ENCODE measurements around the gene DNER.
A peak's percentile ranks its signal among the peaks of the same experiment; 100 is the strongest.
"Not testable (repeated sequence)": the region's sequence is repeated elsewhere in the genome, so short reads cannot be mapped to it uniquely, and the experiment has no call there.

DNER gene

DNA sequence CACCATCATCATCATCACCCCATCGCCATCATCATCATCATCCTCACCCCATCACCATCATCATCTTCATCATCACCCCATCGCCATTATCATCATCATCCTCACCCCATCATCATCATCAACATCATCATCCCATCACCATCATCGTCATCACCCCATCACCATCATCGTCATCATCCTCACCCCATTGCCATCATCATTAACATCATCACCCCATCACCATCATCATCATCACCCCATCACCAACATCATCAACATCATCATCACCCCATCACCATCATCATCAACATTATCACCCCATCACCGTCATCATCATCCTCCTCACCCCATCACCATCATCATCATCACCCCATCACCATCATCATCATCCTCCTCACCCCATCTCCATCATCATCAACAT lies 151.0 kb downstream of the DNER start:
- DNase-seq (ENCODE audit: low read depth): no peak

DNA sequence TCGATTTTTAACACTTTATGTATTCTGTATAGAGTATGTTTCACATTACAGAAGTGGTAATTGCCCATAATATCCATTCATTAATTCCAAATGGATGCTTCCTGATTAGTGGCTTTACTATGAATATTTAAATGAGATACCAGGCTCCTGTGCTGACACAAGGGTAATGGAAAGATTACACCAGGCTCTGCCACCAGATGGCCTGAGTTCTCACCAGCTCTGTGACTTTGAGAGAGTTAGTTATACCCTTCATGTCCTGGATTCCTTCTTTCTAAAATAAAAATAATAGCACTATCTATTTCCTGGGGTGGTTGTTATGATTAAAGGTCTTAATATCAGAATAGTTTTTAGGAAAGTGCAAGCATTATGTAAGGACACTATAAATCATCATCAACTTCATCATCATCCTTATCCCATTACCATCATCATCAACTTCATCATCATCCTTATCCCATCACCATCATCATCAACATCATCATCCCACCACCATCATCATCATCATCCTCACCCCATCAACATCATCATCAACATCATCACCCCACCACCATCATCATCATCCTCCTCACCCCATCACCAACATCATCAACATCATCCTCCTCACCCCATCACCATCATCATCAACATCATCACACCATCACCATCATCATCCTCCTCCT lies 151.8 kb downstream of the DNER start:
- DNase-seq (ENCODE audit: low read depth): peak; percentile 20

DNA sequence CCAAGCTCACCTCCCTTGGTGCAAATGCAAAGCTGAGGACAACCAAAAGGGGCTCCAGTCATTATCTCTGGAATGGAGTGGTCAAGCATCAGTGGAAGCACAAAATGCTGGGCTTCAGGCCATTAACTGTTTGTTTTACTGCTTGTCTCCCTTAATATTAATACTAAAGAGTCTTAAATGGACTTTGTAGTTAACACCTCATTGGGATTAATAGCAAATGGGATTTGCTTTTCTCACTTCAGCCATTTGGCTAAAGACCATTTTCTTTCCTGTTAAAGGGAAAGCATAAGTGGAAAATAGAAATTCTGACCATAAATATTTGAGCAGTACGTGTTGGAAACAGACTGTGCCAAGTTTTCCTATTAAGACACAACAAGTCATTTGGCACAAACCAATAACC lies 154.4 kb downstream of the DNER start:
- no peak for DNase-seq (ENCODE audit: low read depth)

DNA sequence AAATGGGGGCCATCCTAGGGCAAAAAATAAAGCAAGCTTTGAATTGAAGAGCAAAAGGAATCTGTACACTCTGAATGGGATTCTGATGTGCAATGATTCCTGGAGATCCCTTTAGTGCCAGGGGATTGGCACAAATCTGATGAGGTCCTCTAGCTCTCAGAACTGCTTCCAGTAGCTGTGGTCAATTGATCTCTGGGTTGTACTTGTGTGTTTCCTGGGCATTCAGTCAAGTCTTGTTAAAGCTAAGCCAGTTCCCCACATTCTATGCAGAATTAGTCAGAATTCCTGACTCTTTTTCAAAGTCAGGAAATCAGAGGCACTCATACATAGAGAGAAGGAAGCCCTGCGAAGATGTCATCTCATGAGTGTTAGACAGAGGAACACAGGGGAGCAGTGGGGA lies 161.3 kb downstream of the DNER start:
- peak; percentile 39 for DNase-seq (ENCODE audit: low read depth)

DNA sequence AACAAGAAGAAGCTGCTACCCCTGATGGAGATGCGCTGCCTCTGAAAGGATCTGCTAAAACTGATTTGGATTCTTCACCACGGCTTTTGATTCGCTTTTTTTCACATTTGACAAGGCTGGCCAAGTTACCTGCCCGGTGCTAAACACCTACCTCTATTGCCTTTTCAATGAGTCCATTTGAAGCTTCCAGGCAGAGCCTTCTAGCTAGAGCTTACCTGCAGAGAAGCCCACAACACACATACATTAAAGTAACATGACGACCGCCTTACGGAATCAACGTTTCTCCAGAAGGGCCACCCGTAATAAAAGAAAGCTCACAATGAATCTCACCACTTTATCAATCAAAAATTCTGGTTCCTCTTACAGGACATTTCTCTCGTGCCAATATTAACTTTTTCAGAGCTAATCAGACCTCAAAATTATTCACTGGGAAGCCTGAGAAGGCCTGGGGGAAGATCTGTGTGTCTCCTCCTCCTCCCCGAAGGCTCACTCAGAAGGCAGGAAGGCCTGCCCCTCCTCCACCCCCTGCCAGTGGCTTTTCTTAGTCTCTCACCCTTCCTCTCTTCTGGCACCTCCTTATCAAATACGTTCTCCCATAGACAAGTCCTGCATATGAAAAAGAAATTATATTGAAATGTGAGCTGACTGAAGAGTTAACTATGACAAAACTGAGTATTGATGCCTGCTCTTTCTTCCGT lies 171.0 kb downstream of the DNER start:
- no peak for DNase-seq (ENCODE audit: low read depth)

DNA sequence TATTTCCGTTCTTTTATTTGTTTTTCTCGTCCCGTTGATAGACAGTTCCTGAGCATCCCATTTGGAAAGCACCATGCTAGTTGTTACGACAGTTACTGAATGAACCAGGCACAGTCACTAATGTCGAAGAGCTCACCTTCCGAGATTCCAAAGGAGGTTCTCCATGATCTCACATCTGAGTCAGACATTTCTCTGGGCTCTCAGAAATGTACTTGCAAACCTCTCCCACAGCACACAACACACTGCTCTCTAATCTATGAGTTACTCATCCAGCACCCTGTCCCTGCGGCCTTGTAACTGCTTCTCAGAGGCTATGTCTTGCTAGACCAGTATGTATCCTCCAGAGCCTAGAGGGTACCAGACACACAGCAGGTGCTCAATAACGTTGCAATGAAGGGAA lies 174.7 kb downstream of the DNER start:
- DNase-seq (ENCODE audit: low read depth): peak; percentile 88

DNA sequence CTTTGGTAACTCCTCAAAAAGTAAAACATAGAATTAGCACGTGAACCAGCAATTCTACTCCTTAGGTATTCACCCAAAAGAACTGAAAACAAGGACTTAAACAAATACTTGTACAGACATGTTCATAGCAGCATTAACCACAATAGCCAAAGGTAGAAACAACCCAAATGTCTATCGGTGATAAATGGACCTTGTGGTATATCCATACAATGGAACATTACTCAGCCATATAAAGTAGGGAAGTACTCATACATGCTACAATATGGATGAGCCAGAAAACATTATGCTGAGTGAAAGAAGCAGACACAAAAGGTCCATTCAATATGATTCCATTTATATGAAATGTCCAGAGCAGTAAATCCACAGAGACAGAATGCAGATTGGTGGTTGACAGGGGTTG lies 182.8 kb downstream of the DNER start:
- no peak for DNase-seq (ENCODE audit: low read depth)

DNA sequence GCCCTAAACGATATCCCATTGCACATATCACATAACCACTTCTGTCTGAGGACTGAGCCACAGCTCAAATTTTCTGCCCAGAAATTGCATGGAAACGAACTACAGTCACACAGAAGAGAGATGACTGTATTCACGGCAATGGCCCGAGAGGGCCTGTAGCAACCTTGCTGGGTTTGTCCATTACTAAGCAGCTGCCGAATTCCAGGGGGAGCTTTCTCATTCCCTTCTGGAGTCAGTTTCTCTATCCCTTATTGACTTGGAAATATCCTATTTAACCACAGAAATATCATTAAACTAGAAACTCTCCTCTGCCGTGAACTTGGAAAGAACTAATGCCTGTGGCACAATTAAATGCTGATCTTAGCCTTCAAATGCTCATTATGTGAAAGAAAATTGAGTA lies 183.9 kb downstream of the DNER start:
- DNase-seq (ENCODE audit: low read depth): no peak

DNA sequence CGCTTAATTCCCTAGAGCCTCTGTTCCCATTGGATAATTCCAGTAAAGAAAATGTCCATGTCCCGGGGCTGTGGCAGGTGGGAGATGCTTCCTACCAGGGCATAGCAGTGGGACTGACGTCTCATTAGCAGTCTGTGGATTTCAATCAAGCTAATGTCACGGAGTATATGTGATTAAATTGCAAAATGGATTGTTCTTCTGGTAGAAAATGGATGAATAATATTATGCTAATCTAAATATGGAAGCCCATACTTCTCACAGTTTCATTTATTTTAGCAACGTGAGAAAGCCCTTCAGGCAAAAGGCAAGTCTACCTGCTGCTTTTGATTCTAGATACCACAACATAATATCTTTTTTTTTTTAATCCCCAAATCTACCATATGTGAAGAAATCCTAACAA lies 185.5 kb downstream of the DNER start:
- DNase-seq (ENCODE audit: low read depth): no peak

DNA sequence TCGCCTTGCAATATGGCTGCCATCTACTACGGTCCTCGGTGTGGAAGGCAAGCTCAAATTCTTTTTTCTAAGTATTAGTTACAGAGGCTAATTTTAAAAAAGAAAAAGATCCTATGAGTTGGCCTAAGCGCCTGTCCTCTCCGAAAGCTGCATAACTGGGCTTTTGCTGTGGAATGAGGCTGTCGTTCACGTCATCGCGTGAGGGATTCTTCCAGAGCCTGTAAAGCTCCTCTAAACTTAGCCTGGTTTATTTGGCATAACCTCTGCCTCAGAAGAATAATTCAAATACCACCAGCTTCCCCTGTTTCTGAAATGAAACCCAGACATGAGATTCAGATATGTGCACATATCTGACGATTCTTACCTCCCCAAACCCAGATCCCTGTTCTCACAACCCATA lies 187.4 kb downstream of the DNER start:
- no peak for DNase-seq (ENCODE audit: low read depth)

DNA sequence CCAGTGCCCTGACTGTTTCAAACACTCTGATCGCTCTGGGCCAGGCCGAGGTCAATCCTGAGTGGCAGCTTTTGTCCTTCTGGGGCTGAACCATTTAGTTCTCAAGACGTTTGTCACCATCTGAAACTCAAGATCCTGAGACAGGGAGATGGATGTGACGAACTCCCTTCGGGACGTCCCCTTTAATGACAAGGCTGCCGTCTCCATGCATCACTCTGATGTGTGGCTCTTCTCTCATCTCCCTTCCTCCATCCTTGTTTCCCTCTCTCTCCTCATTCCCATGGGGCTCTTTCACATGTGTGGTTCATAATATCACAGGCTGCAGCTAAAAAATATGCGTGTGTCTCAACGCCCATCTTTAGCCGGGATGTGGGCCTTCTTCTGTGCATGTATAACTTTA lies 189.6 kb downstream of the DNER start:
- DNase-seq (ENCODE audit: low read depth): no peak

DNA sequence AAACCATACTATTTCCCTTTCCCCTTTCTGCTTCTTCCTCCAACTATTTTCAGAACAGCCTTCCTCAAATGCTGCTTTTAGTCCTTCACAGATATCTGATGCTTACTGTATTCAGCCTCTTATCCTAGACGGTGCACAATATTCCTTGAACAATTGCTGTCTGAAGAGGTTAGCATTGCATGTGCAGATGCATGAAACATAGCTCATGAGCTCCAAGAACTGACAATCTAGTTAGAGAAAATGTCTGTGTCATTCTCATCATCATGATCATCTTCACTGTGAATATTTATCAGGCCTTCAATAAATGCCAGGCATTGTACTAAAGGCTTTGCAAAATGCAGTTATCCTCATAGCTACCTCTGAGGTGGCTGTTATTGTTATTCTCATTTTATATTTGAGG lies 190.7 kb downstream of the DNER start:
- DNase-seq (ENCODE audit: low read depth): no peak

DNA sequence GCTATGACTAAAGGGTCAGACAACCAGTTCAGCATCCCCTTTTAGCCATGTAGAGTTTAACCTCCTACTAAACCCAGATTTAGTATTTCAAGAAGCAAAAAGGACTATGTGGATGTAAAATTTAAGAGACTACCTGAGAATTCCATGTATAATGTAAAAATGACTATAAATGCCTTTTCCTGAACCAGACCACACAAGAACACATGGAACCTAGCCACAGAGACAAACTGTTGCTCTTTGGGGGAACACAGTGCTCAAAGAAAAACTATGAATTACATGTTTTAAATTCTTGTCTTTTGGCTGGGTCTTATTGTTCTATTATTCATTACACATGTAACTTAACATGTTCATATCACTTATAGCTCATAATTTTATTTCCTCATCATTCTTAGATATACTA lies 192.8 kb downstream of the DNER start:
- DNase-seq (ENCODE audit: low read depth): no peak

DNA sequence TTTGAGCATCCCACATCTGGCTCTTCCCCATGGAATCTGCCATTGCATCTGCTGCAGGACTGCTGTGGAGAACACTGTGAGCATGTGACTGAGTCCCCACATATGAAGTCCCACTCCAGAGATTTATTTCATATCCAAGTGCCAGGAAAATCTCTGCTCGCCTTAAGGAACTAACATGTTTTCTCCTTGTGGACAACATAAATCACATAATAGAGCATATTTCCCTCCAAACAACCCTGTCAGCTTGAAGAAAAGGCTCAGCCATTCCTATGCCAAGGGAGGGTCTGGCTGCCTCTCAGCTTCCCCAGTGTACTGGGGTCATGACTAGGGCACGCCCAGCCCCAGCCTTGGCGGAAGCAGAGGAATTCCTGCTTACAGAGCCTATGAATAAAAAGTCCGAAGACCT lies 193.7 kb downstream of the DNER start:
- no peak for DNase-seq (ENCODE audit: low read depth)

DNA sequence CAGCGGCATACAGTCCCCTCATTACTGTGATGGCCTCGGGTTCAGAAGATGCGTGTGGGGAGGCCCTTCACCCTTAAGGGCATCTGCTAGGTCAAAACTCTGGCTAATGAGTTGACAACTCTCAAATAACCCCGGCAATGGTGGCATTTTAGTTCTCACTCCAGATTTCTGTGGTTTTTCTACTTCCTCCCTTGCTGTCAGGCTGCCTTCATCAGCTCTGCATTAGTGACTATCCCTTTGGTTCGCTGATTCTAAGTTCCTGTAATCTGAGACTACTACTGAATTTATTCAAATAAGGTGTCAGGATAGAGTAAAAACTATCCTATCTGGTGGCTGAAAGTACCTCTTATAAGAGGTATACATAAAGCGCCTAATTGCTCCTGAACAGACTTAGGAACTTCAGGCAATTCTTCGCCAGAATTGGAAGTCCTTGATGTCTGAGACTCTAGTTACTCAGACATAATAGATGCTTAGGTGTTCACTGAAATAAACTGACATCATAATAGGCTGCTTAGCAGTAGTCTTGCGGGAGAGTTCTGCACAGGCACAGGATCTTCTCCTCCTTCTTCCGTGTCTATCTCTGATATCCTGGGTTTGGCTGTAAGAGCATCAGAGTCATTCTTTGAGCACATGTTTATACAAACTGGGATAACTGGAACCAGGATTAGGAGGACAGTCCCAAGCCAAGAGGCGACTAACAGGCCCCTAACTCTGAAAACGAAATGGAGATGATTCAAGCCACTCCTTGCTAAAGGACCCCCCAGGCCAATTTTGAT lies 194.5 kb downstream of the DNER start:
- DNase-seq (ENCODE audit: low read depth): peak; percentile 7

DNA sequence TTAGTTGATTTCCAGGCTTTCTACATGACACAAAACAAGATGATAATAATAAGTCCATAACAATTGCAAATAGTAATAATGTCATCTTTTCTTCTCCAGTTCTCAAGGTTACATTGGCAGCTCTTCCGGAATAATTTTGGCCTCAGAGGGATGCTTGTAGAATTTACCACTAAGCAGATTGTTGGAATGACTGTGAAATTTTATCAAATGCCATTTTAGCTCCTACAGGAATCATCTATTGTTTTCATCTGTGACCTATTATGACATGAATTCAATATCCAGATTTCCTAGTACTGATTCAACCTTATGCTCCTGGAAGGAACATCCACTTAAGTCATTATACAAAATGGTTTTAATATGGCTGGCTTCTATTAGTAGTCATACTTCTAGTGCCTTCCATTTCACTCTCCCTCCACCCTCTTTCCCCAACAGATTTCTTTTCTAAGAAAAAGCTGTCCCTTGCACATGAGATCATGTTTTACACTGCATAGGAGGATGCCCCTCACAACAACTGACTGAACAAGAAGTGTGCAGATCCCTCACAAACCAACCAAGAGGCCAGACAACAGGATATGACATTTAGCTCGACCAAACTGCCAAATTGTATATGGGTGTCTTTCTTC lies 200.0 kb downstream of the DNER start:
- DNase-seq (ENCODE audit: low read depth): no peak

DNA sequence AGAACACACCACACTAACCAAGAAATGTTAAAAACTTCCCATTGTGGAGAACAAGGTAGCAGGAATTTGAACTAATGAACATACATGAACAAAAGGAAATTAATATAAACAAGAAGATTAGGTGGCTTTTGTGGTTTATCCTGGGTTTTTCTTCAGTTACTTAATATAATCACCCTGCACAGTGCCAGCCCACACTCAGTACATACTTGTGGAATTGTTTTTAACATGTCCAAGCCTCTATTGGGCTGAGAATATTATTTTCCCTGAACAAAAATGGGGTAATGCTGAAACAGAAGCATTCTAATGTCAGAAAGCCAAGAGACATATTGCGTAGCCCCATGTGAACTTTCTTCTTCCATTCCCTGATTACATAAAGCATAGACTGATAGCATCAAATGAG lies 202.8 kb downstream of the DNER start:
- no peak for DNase-seq (ENCODE audit: low read depth)

DNA sequence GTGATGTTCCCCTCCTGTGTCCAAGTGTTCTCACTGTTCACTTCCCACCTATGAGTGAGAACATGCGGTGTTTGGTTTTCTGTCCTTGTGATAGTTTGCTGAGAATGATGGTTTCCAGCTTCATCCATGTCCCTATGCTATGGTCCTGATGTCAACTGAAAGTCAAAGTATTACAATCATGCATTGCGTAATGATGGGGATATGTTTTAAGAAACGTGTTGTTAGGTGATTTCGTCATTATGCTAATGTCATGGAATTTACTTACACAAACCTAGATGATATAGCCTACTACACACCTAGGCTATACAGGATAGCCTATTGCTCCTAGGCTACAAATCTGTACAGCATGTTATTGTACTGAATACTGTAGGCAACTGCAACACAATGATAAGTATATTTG lies 207.7 kb downstream of the DNER start:
- not testable (repeated sequence) for DNase-seq (ENCODE audit: low read depth)

DNA sequence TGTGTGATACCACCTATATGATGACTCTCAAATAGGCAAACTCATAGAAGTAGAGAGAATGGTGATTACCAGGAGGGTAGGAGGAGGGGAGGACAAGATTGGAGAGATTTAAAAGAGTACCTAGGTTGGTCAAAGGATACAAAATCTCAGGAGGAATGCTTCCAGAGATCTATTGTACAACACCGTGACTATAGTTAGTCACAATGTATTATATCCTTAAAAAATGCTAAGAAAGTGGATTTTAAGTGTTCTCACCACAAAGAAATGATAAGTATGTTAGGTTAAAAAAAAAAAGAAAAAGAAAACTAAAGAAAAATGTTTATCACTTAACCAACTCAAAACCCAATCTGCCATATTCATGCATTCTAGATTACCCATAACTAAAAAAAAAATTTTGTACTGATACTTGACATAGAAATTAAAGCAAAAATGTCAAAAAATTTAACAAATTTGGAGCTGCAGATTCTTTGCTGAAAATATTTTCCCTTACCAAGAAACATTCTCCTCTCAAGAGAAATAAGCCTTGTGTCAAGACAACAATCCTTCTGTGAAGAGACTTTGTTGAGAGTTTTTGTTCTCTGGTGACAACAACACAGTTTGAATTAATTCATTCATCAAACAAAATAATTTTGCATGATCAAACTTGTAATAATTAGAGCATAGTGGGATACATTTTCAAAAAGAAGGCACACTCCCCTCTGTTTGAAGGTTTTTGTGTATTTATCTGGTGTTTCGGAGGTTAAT lies 213.1 kb downstream of the DNER start:
- peak; percentile 43 for DNase-seq (ENCODE audit: low read depth)

DNA sequence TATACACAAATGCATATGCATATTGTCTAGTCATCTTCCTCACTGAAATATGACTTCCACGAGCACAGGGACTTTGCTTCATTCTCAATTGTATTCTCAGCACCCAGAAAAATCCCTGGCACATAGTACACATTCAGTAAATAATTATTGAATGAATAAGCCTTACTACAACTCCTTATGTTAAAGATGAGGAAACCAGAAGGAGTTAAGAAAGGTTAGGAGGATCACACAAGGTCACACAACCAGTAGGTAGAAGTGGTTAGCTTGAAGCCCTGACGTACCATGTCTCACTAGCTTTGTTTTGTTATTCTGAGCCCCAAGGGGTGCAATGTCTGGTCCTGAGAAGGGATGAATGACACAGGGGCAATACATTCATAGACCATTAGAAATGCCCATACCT lies 222.3 kb downstream of the DNER start:
- peak; percentile 91 for DNase-seq (ENCODE audit: low read depth)

DNA sequence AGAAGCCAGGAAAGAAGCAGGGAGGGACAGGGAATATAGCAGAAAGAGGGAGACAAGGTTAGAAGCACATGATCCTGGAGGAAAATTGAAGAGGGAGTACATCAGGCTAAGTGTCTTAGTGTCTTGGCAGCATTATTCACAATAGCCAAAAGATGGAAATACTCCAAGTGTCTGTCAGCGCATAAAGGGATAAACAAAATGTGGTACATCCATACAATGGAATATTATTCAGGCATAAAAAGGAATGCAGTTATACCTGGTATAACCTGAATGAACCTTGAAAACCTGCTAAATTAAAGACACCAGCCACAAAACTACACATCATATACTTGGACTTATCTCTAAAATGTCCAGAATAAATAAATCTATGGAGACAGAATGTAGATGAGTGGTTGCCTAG lies 224.2 kb downstream of the DNER start:
- no peak for DNase-seq (ENCODE audit: low read depth)

DNA sequence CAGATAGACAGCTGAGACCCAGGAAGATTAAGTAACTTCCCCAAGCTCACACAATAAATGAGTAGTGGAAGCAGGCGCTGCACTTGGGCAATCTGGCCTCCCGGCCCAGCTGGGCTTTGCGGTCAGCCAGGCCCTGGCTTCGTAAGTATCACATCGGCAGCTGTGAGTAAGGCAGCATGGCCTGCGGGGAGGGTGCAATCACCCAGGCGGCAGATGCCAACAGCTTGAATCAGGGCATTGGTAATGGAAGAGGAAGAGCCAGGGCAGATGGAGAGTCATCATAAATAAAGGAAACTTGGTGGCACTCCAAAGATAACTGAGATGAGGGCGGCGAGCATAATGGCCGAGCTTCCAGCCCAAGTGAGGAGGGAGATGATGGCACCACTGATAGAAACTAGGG lies 225.3 kb downstream of the DNER start:
- peak; percentile 96 for DNase-seq (ENCODE audit: low read depth)
